ENCODE results near the gene PADI2.

- TF ChIP-seq CTCF (IDR thresholded peaks at IDR 0.05; ENCODE audit: control extremely low read depth in 1 of 3, insufficient read depth in 1 of 3, low read depth in 1 of 3, low read length in 3 of 3): no peak
- no peak for TF ChIP-seq EZH2 (IDR thresholded peaks at IDR 0.05; ENCODE audit: low read depth, low read length, severe bottlenecking)
- no peak for TF ChIP-seq SIN3A (conservative IDR thresholded peaks at IDR 0.05 in 1 of 2, IDR thresholded peaks at IDR 0.05 in 1 of 2; ENCODE audit: low read depth in 1 of 2, low read length in 2 of 2)
- TF ChIP-seq CHD2 (IDR thresholded peaks at IDR 0.05; ENCODE audit: low read length): no peak
- no peak for TF ChIP-seq ATF2 (IDR thresholded peaks at IDR 0.05; ENCODE audit: low read length)
- no peak for TF ChIP-seq POLR2AphosphoS5 (IDR thresholded peaks at IDR 0.05; ENCODE audit: low read depth, low read length)
- TF ChIP-seq HDAC2 (IDR thresholded peaks at IDR 0.05; ENCODE audit: borderline replicate concordance in 1 of 2, low read depth in 2 of 2, low read length in 2 of 2): no peak
- no peak for TF ChIP-seq POLR2A (IDR thresholded peaks at IDR 0.05; ENCODE audit: control extremely low read depth in 1 of 2, low read depth in 2 of 2, low read length in 2 of 2)
- TF ChIP-seq YY1 (IDR thresholded peaks at IDR 0.05; ENCODE audit: low read depth, low read length): no peak
- TF ChIP-seq SIRT6 (IDR thresholded peaks at IDR 0.05; ENCODE audit: low read length): no peak
- TF ChIP-seq RNF2 (IDR thresholded peaks at IDR 0.05; ENCODE audit: borderline replicate concordance, low read depth, low read length, missing control alignments, poor library complexity, severe bottlenecking): no peak
- no peak for TF ChIP-seq CBX8 (IDR thresholded peaks at IDR 0.05; ENCODE audit: borderline replicate concordance, low read depth, low read length)
- TF ChIP-seq PHF8 (conservative IDR thresholded peaks at IDR 0.05; ENCODE audit: low read depth, low read length): no peak
- no peak for TF ChIP-seq SRF (IDR thresholded peaks at IDR 0.05; ENCODE audit: low read depth, low read length)
Measured at GRCh38 chr1:17098446-17099317, 20.6 kb downstream of the PADI2 start.
